Cardiac muscle cell (in vitro differentiated cells and primary cell): ENCODE results near the gene BBS9. TPM values are rescaled to one million over a fixed set of nuclear protein-coding genes. Genes with fewer than 3 reads are reported as not detected.

Experiments used
- DNase-seq, 2 donors: peaks; one replicate each; pipeline versions ENCODE4 v3.0.0 to v3.0.0-alpha.2; 2010 to 2017; ENCODE audit warnings: low read depth in 1 of 2, low spot score in 1 of 2
- H3K27ac ChIP-seq: fragments of 200-600 bp; sonication (generic); 2 replicates; pipeline ENCODE4 v1.5.1; 2016
- H3K27me3 ChIP-seq: fragments of 200-600 bp; sonication (generic); 2 replicates; pipeline ENCODE4 v1.6.0; 2016; ENCODE audit warnings: control low read depth
- H3K36me3 ChIP-seq: fragments of 200-600 bp; sonication (generic); 2 replicates; pipeline ENCODE4 v1.5.1; 2016; ENCODE audit warnings: control low read depth
- H3K4me1 ChIP-seq: fragments of 200-600 bp; sonication (generic); 2 replicates; pipeline ENCODE4 v1.8.1; 2017; ENCODE audit warnings: low read depth, mild to moderate bottlenecking, mixed run types
- H3K4me3 ChIP-seq: fragments of 200-600 bp; sonication (generic); 2 replicates; pipeline ENCODE4 v1.5.1; 2016; ENCODE audit warnings: mild to moderate bottlenecking
- H3K9me3 ChIP-seq: fragments of 200-600 bp; sonication (generic); 2 replicates; pipeline ENCODE4 v1.5.1; 2017; ENCODE audit warnings: low read depth, mild to moderate bottlenecking, control low read depth
- CTCF ChIP-seq: IDR thresholded peaks from 2 replicates; pipeline ENCODE4 v1.5.1; 2012; ENCODE audit warnings: low read depth, mild to moderate bottlenecking, low read length
- polyA plus RNA-seq: library from polyadenylated mRNA; unstranded; fragments of >200 nt; fragmentation: Nextera tagmentation; extraction: Ambion mirVana; gene quantifications from 2 replicates; pipeline ENCODE4 v1.2.1, GENCODE V29; 2016
- total RNA-seq: library from RNA; depleted of rRNA; stranded (reverse); fragments of >200 nt; gene quantifications from 2 replicates; pipeline ENCODE4 v1.2.3, GENCODE V29; 2016

BBS9 gene
- total and polyA plus RNA-seq, 2 experiments from 2014 or later: 9.8 to 13.2 TPM

- no peak overlapping the region for H3K27ac ChIP-seq
- H3K9me3 ChIP-seq: no peaks in the 10 kb centered on the region
- peaks cover 21% of the 10 kb centered on the region for H3K4me1 ChIP-seq
- H3K36me3 ChIP-seq: no peaks in the 10 kb centered on the region
- no peak for DNase-seq
- H3K27me3 ChIP-seq: no peaks in the 10 kb centered on the region
- TF ChIP-seq CTCF: no peak
- no peak overlapping the region for H3K4me3 ChIP-seq
These were observed 357.3 kb downstream of the BBS9 start for GRCh38 chr7:33486633-33487032.

- H3K27me3 ChIP-seq: no peaks in the 10 kb centered on the region
- H3K4me1 ChIP-seq: peaks cover 21% of the 10 kb centered on the region
- H3K36me3 ChIP-seq: no peaks in the 10 kb centered on the region
- H3K4me3 ChIP-seq: no peak overlapping the region
- peak overlapping the region; percentile 12 for H3K27ac ChIP-seq
- no peak for DNase-seq
- no peak for TF ChIP-seq CTCF
- no peaks in the 10 kb centered on the region for H3K9me3 ChIP-seq
These were observed 358.8 kb downstream of the BBS9 start for GRCh38 chr7:33487998-33488682.

GRCh38 chr7:33494474-33494873, 365.1 kb downstream of the BBS9 start:
- Histone ChIP-seq H3K36me3 (no peaks in the 10 kb centered on the region), H3K27ac (peak overlapping the region; percentile 5), H3K4me3 (no peak overlapping the region), H3K9me3 (no peaks in the 10 kb centered on the region), H3K4me1 (peaks cover 19% of the 10 kb centered on the region), H3K27me3 (no peaks in the 10 kb centered on the region)
- DNase-seq: no peak
- no peak for TF ChIP-seq CTCF

- H3K36me3 ChIP-seq: no peaks in the 10 kb centered on the region
- peak overlapping the region; percentile 35 for H3K27ac ChIP-seq
- no peaks in the 10 kb centered on the region for H3K27me3 ChIP-seq
- no peak for TF ChIP-seq CTCF
- no peak overlapping the region for H3K4me3 ChIP-seq
- H3K4me1 ChIP-seq: peaks cover 16% of the 10 kb centered on the region
- DNase-seq: peak; percentile 7 to 20
- H3K9me3 ChIP-seq: no peaks in the 10 kb centered on the region
These were observed 365.8 kb downstream of the BBS9 start for GRCh38 chr7:33495207-33495606.

GRCh38 chr7:33497051-33497450, 367.7 kb downstream of the BBS9 start:
- TF ChIP-seq CTCF: no peak
- no peak for DNase-seq
- Histone ChIP-seq H3K27ac (no peak overlapping the region), H3K9me3 (no peaks in the 10 kb centered on the region), H3K4me1 (peaks cover 16% of the 10 kb centered on the region), H3K27me3 (no peaks in the 10 kb centered on the region), H3K4me3 (no peak overlapping the region), H3K36me3 (no peaks in the 10 kb centered on the region)
